ENCODE results near the gene WASHC3. TPM values are rescaled to one million over a fixed set of nuclear protein-coding genes. Genes with fewer than 3 reads are reported as not detected.

Gene WASHC3
- polyA plus RNA-seq, 6 donors from 2014 or later, result 77.8 to 146 (median 122) TPM

DNA sequence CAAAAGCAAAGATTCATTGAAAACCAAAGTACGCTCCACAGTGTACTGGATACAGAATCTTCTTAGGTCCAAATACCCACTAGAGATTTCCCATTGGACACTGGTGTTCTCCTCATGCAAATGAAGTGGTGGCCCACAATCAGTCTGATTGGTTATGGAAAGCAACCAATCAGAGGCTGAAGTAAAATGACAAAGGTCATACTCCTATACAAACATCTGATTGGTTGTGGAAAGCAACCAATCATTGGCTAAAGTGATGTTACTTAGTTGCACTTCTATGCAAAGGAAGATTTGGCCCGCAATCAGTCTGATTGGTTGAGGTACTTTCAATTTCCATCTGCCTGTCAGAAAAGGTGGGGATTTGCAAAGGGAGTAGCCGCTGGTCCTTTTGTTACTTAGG, 1.3 kb upstream of the WASHC3 start:
- Mint-ChIP-seq H3K36me3 (peaks cover 7 to 8% of the 10 kb centered on the region in 2 donors), H3K4me3 (peak overlapping the region in 2 of 8 donors; percentile 95 to 98), H3K4me1 (peaks cover 16 to 31% (median 17%) of the 10 kb centered on the region in 3 donors), H3K27me3 (peaks cover 0 to 20% (median 8%) of the 10 kb centered on the region in 3 donors), H3K9me3 (peaks cover 0 to 2% (median 0%) of the 10 kb centered on the region in 7 donors), H3K27ac (no peak overlapping the region)
- DNase-seq (no peak), ATAC-seq (ENCODE audit: low read depth in 2 of 2) (no peak)

DNA sequence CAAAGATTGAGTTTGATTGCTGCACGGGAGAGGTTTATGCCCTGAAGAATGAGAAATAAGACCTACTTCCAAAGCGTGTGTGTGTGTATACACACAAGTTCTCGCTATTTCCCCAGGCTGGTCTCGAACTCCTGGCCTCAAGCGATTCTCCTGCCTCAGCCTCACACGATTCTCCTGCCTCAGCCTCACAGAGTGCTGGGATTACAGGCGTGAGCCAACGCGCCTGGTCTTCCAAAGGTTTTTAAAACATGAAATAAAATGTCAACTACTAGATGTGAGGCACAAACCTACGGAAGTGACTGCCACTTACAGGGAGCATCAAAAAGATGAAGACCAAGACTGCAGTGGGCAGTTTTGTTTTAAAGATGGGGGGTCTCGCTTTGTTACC, 622 bp upstream of the WASHC3 start:
- H3K27ac Mint-ChIP-seq, result peak overlapping the region in 4 of 6 donors; percentile 97 to 100 (median 99)
- H3K36me3 Mint-ChIP-seq, result peaks cover 7 to 8% of the 10 kb centered on the region in 2 donors
- H3K4me1 Mint-ChIP-seq, result peaks cover 16 to 36% (median 22%) of the 10 kb centered on the region in 3 donors
- ATAC-seq (ENCODE audit: low read depth in 2 of 2) (no peak), DNase-seq (no peak)
- H3K27me3 Mint-ChIP-seq, result peaks cover 0 to 20% (median 8%) of the 10 kb centered on the region in 3 donors
- peaks cover 0 to 2% (median 0%) of the 10 kb centered on the region in 7 donors for H3K9me3 Mint-ChIP-seq
- peak overlapping the region in 7 of 8 donors; percentile 89 to 99 (median 97) for H3K4me3 Mint-ChIP-seq

DNA sequence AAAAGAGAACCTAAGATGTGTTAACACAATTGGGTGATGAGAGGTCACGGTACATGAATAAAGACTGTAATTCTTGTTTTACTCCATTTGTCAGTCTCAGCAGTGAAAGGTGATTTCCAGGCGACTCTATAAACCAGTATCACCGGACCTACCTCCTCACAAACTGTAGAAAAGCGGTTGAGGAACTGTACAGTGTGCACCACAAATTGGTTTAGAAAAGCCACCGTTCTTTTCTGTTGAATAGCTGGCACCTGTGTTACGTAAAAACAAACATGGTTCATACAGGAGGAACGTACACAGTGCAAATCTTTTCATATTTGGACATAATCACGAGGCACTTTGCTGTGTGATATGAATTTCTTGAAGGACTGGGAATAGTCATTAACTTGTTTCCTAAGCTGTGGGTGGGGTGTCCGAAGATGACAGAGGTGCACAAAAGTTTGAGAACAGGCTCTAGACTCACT, 663 bp downstream of the WASHC3 start:
- peak overlapping the region; percentile 91 to 100 (median 99) for H3K27ac Mint-ChIP-seq
- H3K27me3 Mint-ChIP-seq, result peaks cover 0 to 20% (median 8%) of the 10 kb centered on the region in 3 donors
- peaks cover 8 to 14% of the 10 kb centered on the region in 2 donors for H3K36me3 Mint-ChIP-seq
- peaks cover 26 to 39% (median 29%) of the 10 kb centered on the region in 3 donors for H3K4me1 Mint-ChIP-seq
- ATAC-seq (ENCODE audit: low read depth in 2 of 2) (peak; percentile 56 to 68), DNase-seq (peak; percentile 45)
- peak overlapping the region; percentile 89 to 99 (median 98) for H3K4me3 Mint-ChIP-seq
- peaks cover 0 to 2% (median 0%) of the 10 kb centered on the region in 7 donors for H3K9me3 Mint-ChIP-seq

DNA sequence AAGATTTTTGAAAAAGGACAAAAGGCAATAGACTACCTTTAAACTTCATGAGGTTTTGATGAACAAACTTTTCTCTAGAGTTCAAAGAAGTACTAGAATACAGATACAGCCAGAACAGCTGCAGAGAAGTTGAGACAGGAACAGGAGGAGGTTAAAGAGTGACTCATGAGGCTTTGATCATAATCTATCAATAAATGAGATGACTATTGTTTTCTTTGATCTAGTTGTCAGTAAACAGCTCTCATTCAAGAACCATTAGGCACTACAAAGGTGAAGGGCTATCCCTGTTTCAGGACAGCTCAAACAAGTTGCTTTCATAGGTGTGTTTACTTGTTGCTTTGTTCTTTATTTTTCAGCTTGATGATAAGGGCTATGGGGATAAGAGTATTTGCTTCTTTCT, 2.4 kb downstream of the WASHC3 start:
- no peak for DNase-seq
- ATAC-seq (ENCODE audit: low read depth in 2 of 2), result no peak
- H3K9me3 Mint-ChIP-seq, result peaks cover 0 to 2% (median 0%) of the 10 kb centered on the region in 7 donors
- H3K27me3 Mint-ChIP-seq, result peaks cover 0 to 7% (median 0%) of the 10 kb centered on the region in 3 donors
- peaks cover 29 to 43% (median 31%) of the 10 kb centered on the region in 3 donors for H3K4me1 Mint-ChIP-seq
- peak overlapping the region in 3 of 6 donors; percentile 28 to 50 (median 47) for H3K27ac Mint-ChIP-seq
- H3K36me3 Mint-ChIP-seq, result peaks cover 16 to 20% of the 10 kb centered on the region in 2 donors
- H3K4me3 Mint-ChIP-seq, result peak overlapping the region in 1 of 8 donors; percentile 95

DNA sequence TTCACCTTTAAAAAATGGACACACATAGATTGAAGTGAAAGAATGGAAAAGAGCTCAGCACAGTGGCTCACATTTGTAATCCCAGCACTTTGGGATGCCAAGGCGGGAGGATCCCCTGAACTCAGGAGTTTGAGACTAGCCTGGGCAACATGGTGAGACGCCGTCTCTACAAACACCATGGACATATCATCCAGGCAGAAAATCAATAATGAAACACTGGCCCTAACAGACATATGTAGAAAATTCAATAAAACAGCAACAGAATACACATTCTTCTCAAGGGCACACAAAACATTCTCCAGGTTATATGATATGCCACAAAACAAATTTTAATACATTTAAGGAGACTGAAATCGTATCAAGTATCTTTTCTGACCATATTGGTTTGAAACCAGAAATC, 7.4 kb downstream of the WASHC3 start:
- DNase-seq (no peak), ATAC-seq (ENCODE audit: low read depth in 2 of 2) (no peak)
- Mint-ChIP-seq H3K4me3 (no peak overlapping the region), H3K4me1 (peaks cover 35 to 48% (median 43%) of the 10 kb centered on the region in 3 donors), H3K27ac (peak overlapping the region in 1 of 6 donors; percentile 62), H3K36me3 (peaks cover 27% of the 10 kb centered on the region in 2 donors), H3K9me3 (peaks cover 0 to 2% (median 0%) of the 10 kb centered on the region in 7 donors), H3K27me3 (no peaks in the 10 kb centered on the region)

DNA sequence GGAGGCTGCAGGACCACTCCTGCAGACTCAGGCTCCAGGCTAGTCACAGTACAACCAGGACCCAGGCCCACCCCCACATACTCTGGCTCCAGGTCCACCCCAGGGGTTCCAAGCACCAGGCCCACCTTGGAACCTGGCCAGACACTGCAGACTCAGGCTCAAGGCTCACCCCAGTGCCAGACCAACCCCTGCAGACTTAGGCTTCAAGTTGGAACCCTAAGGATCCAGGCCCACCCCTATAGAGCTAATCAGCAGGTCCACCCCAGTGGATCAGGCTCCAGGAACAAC, 8.8 kb downstream of the WASHC3 start:
- H3K36me3 Mint-ChIP-seq, result peaks cover 18 to 19% of the 10 kb centered on the region in 2 donors
- ATAC-seq (ENCODE audit: low read depth in 2 of 2) (no peak), DNase-seq (no peak)
- no peak overlapping the region for H3K4me3 Mint-ChIP-seq
- H3K27ac Mint-ChIP-seq, result no peak overlapping the region
- H3K4me1 Mint-ChIP-seq, result peaks cover 30 to 42% (median 39%) of the 10 kb centered on the region in 3 donors
- no peaks in the 10 kb centered on the region for H3K9me3 Mint-ChIP-seq
- no peaks in the 10 kb centered on the region for H3K27me3 Mint-ChIP-seq

DNA sequence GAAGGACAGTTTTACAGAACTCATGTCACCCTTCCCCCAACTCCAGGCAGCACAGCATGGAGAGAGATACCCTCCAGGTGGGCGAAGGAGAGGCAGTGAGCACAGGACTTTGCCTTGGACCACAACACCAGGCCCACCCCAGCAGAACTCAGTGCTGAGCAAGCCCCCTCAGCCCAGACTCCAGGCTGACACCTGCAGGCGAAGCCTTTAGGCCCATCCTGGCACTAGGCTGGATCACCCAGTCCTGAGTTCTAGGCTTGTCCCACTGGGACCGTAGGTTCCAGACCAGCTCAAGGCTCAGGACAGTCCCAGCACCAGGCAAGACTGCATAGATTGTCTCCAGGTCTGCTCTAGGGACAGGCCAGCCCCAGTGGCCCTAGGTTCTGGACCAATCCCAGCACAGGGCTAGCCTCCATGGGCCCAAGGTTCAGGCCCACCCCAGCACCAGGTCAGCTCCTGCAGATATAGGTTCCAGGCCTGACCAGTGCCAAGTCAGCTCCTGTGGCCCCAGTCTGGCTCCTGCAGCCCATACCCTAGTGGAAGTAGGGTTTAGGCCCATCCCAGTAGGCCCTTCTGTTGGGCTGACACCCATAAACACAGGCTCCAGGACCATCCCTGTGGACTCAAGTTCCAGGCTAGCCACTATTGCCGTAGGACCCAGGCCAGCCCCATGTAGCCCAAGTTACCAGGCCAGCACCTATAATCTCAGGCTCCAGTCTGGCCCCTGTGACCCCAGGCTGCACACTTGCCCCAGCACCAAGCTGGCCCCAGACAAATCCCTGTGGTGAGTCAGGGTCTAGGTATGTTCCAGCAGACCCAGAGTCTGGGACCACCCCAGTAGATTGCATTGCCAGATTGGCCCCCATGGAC, 9.4 kb downstream of the WASHC3 start:
- Mint-ChIP-seq H3K4me1 (peaks cover 30 to 37% (median 34%) of the 10 kb centered on the region in 3 donors), H3K27ac (peak overlapping the region in 3 of 6 donors; percentile 22 to 34 (median 30)), H3K36me3 (peaks cover 18 to 19% of the 10 kb centered on the region in 2 donors), H3K27me3 (no peaks in the 10 kb centered on the region), H3K9me3 (no peaks in the 10 kb centered on the region), H3K4me3 (peak overlapping the region in 1 of 8 donors; percentile 9)
- ATAC-seq (ENCODE audit: low read depth in 2 of 2), result no peak
- DNase-seq, result no peak

DNA sequence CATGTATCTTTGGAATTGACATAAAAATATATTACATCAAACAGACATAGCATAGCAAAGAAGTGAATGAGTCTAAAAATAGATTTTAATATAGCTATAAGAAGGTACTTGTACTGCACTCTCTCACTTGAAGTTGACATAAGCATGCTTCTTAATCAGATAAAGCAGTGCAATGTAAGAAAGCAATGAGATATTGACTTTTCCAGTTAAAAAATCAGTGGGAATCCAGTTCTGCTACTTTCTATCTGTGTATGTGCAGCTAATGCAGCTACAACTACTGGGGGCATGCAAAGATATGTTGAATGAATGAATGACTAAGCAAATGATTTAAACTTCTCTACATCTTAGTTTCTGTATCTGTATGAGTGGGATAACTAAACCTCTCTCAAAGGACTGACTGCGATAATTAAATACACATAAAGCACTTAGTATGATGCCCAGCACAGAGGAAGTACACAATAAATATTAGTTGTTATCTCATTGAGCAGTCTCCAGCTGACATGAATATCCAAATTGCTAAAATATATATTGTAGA, 10.3 kb downstream of the WASHC3 start:
- no peak for ATAC-seq (ENCODE audit: low read depth in 2 of 2)
- Mint-ChIP-seq H3K27me3 (no peaks in the 10 kb centered on the region), H3K9me3 (no peaks in the 10 kb centered on the region), H3K27ac (peak overlapping the region; percentile 9 to 89 (median 32)), H3K4me3 (no peak overlapping the region), H3K36me3 (peaks cover 16 to 18% of the 10 kb centered on the region in 2 donors), H3K4me1 (peaks cover 24 to 33% (median 32%) of the 10 kb centered on the region in 3 donors)
- no peak for DNase-seq

DNA sequence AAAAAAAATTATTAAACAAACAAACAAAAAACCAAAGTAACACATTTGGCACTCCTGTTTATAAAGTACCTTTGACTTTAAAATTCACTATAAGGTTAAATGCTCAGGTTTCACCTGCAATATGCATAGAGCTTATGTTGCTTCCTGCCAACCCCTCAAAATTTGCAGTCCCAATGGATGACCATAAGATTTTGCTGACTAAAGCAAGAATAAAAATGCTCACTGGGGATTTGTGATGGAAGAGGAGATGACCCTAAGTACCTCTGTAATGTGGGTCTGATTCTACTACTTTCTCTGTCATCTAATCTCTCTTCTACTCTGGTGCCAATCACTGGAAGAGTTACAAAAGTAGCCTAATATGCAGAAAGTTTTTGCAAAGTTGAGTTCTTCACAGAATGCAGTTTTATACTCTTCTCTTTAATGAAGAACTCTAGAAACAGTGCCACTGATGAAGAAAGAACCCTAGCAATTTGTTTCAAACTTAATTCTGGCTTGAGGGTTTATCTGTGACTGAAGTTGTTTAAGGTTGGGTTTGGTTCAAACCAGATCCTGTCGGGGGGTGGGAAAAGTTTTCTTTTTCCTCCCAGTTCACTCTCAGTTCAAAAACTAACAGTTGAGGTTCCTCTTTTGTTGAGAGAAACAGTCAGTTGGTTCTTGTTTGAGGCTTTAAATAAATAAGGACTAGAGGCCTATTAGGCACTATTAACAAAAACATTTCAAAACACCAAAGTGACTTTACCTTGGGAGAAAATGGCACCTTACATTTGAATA, 10.9 kb downstream of the WASHC3 start:
- DNase-seq (no peak), ATAC-seq (ENCODE audit: low read depth in 2 of 2) (no peak)
- Mint-ChIP-seq H3K4me3 (no peak overlapping the region), H3K4me1 (peaks cover 21 to 31% (median 30%) of the 10 kb centered on the region in 3 donors), H3K27me3 (no peaks in the 10 kb centered on the region), H3K36me3 (peaks cover 13 to 18% of the 10 kb centered on the region in 2 donors), H3K27ac (peak overlapping the region; percentile 9 to 50 (median 29)), H3K9me3 (no peaks in the 10 kb centered on the region)

DNA sequence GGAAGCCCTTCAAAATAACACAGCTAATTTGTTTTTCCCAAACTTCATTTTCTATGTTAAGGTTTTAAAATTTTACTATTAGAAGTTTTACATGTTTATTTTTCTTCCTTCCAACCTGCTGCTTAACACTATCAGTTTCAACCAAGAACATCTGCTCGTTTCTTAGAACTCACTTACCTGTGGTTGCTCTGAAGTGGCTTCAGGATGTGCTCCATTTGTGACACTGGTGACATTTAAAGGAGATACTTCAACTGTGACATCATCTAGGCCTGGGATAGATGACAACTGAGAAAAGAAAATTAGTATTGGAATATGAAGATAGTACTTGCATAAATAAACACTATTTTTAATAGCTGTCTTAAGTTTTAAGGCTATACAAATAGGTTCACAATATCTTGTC, 17.9 kb downstream of the WASHC3 start:
- no peaks in the 10 kb centered on the region for H3K27me3 Mint-ChIP-seq
- no peak for DNase-seq
- H3K4me1 Mint-ChIP-seq, result peaks cover 0 to 4% (median 0%) of the 10 kb centered on the region in 3 donors
- ATAC-seq (ENCODE audit: low read depth in 2 of 2), result no peak
- no peak overlapping the region for H3K4me3 Mint-ChIP-seq
- no peaks in the 10 kb centered on the region for H3K9me3 Mint-ChIP-seq
- no peak overlapping the region for H3K27ac Mint-ChIP-seq
- peaks cover 5 to 7% of the 10 kb centered on the region in 2 donors for H3K36me3 Mint-ChIP-seq

DNA sequence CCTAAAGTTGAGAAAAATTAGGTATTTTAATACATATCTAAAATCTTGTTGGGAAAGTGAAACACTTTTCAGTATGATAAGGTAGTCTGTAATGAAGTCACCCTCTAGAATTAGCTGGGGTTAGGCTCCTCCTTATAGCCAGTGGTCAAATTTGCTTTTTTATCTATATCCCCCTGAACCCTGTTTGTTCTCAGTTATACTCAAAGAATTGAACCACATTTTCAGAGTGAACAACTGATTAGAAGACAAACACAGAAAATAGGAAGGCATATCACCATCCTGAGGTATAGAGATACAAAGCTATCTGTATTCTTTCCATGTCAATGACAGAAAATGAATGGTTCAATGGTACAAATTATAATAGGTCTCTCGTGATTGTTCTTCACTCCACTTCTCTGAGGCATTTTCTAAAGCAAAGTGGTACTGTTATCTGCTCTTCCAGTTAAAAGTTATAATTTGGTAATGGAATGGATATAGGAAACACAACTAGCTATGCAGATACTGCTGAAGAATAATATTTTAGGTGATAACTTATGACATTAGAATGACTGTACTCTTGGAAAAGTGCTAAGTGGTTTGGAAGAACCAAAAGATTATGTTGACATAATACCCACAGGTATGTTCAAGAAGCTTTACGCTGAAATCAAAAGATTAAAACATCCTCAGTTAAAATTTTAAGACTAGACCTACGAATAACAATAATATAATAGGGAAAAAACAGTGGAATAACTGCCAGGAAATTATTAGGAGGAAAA, 27.6 kb downstream of the WASHC3 start:
- Mint-ChIP-seq H3K36me3 (peaks cover 27 to 42% of the 10 kb centered on the region in 2 donors), H3K4me1 (peaks cover 0 to 9% (median 0%) of the 10 kb centered on the region in 3 donors), H3K27ac (peak overlapping the region in 1 of 6 donors; percentile 66), H3K9me3 (no peaks in the 10 kb centered on the region), H3K27me3 (no peaks in the 10 kb centered on the region), H3K4me3 (no peak overlapping the region)
- DNase-seq (no peak), ATAC-seq (ENCODE audit: low read depth in 2 of 2) (no peak)

DNA sequence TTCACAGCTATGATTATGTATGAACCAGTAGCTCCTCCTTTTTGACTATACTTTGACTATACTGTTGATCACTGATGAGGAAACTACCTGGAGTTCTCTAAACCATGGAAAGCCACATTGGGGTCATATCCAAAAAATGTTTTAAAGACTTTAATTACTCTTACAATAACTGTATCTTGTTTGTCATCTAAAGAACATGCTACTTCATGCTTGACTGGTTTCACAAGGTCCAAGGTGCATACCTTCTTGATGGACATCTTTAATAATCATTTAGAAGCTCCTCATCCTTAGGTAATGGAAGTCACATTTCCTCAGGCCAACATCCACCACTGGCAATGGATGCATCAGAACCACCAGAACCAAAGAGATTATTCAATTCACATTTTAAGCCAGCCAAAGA, 29.9 kb downstream of the WASHC3 start:
- Mint-ChIP-seq H3K27ac (peak overlapping the region in 1 of 6 donors; percentile 30), H3K4me1 (peaks cover 0 to 4% (median 0%) of the 10 kb centered on the region in 3 donors), H3K27me3 (no peaks in the 10 kb centered on the region), H3K36me3 (peaks cover 18 to 35% of the 10 kb centered on the region in 2 donors), H3K4me3 (no peak overlapping the region), H3K9me3 (no peaks in the 10 kb centered on the region)
- ATAC-seq (ENCODE audit: low read depth in 2 of 2), result no peak
- no peak for DNase-seq

Measured in naive B cell (primary cell).